OCI-LY3 (cell line): ENCODE data around the gene HPRT1.

Experiments
- CTCF ChIP-seq: fragments of 200-600, 300-600 bp; sonication (generic); IDR thresholded peaks from 2 replicates; pipeline ENCODE4 v1.5.1; 2014; ENCODE audit warnings: antibody characterized with exemption, low read length, low read depth
- EZH2phosphoT487 ChIP-seq: fragments of 200-600 bp; shearing (Covaris generic); IDR thresholded peaks from 2 replicates; pipeline ENCODE4 v1.6.1; 2018; ENCODE audit warnings: antibody characterized with exemption, mixed run types, low read depth

- no peak for TF ChIP-seq CTCF
- no peak for TF ChIP-seq EZH2phosphoT487
Measured at GRCh38 chrX:134548257-134549201, 88.6 kb downstream of the HPRT1 start.
